GM12801 (cell line): ENCODE results near the gene SGSM1.

Source experiments
- CTCF ChIP-seq: IDR thresholded peaks from one replicate; pipeline ENCODE4 v1.5.1; 2011; ENCODE audit warnings: control low read depth; ENCODE audit not compliant: insufficient read length; ENCODE audit errors: extremely low read depth

The SGSM1 gene

GRCh38 chr22:24823787-24824186, 17.8 kb downstream of the SGSM1 start:
- TF ChIP-seq CTCF, result no peak

GRCh38 chr22:24824250-24824649, 18.2 kb downstream of the SGSM1 start:
- TF ChIP-seq CTCF, result no peak

- no peak for TF ChIP-seq CTCF
Measured at GRCh38 chr22:24824915-24825314, 18.9 kb downstream of the SGSM1 start.

- no peak for TF ChIP-seq CTCF
Measured at GRCh38 chr22:24826710-24827285, 20.8 kb downstream of the SGSM1 start.

- no peak for TF ChIP-seq CTCF
Measured at GRCh38 chr22:24827296-24827695, 21.3 kb downstream of the SGSM1 start.

- no peak for TF ChIP-seq CTCF
Measured at GRCh38 chr22:24830205-24830979, 24.4 kb downstream of the SGSM1 start.

GRCh38 chr22:24831687-24832086, 25.7 kb downstream of the SGSM1 start:
- no peak for TF ChIP-seq CTCF
